GM12874 (cell line): ENCODE data around the gene TRAPPC5.

Source experiments
- CTCF ChIP-seq: IDR thresholded peaks from 2 replicates; pipeline ENCODE4 v1.5.1; 2011; ENCODE audit warnings: low read depth, mild to moderate bottlenecking, control low read depth, low read length, moderate library complexity; ENCODE audit not compliant: insufficient read depth

TRAPPC5 gene

GRCh38 chr19:7637374-7638256, 43.0 kb upstream of the TRAPPC5 start:
- TF ChIP-seq CTCF: no peak

GRCh38 chr19:7638802-7639465, 41.7 kb upstream of the TRAPPC5 start:
- no peak for TF ChIP-seq CTCF

GRCh38 chr19:7639863-7640348, 40.7 kb upstream of the TRAPPC5 start:
- TF ChIP-seq CTCF: no peak

GRCh38 chr19:7640803-7641202, 39.8 kb upstream of the TRAPPC5 start:
- TF ChIP-seq CTCF: no peak

GRCh38 chr19:7641290-7642276, 39.0 kb upstream of the TRAPPC5 start:
- TF ChIP-seq CTCF: peak; percentile 14; the same call in 1 of the 2 replicates

- TF ChIP-seq CTCF: no peak
Measured at GRCh38 chr19:7642295-7643030, 38.2 kb upstream of the TRAPPC5 start.
